CD4-positive, alpha-beta T cell treated with Interleukin-6 for 4 hours (primary cell): Measurements from ENCODE around the gene SARS1.
"Not testable (repeated sequence)": the region's sequence is repeated elsewhere in the genome, so short reads cannot be mapped to it uniquely, and the experiment has no call there.

ENCODE experiments used
- DNase-seq: peaks from one replicate; pipeline ENCODE4 v3.0.0-alpha.2; 2020; ENCODE audit warnings: mixed read lengths

Gene SARS1, protein sequence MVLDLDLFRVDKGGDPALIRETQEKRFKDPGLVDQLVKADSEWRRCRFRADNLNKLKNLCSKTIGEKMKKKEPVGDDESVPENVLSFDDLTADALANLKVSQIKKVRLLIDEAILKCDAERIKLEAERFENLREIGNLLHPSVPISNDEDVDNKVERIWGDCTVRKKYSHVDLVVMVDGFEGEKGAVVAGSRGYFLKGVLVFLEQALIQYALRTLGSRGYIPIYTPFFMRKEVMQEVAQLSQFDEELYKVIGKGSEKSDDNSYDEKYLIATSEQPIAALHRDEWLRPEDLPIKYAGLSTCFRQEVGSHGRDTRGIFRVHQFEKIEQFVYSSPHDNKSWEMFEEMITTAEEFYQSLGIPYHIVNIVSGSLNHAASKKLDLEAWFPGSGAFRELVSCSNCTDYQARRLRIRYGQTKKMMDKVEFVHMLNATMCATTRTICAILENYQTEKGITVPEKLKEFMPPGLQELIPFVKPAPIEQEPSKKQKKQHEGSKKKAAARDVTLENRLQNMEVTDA

DNA sequence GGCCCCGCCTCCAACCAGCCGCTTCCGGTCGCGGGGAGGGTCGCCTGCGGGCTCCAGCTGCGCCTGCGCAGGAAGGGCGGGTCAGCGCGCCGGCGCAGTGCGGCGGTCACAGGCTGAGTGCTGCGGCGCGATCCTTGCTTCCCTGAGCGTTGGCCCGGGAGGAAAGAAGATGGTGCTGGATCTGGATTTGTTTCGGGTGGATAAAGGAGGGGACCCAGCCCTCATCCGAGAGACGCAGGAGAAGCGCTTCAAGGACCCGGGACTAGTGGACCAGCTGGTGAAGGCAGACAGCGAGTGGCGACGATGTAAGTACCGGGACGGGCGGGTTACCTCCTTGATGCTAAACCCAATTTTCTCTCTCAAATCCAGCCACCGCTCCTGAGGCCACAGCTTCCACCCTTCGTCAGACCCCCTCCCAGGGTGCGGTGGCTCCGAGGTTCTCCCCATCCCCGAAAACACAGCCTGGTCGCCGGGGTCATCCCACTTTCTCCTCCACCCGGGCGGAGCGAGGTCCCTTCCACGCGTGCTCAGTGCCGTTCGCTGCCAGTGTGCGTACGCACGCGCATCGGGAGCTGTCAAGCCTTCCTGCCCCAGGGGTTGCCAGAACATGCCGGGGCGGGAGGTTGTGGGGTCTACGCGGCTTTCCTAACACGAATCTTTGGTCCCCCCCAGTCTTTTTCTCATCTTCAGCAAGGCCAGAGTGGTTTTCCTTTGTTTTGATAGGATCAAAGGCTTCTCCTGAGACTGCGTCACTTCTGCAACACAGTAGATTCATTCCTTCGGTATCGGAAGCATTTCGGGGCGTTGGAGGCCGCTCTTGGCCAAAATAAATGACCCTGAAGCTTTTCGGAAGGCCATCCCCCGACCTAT is at the start of gene SARS1:
Gene SARS1 (plus strand): TSS at position 95 of the 870 bp plus-strand sequence. CDS start 75 bp downstream, at position 170.
- peak; percentile 93 for DNase-seq

DNA sequence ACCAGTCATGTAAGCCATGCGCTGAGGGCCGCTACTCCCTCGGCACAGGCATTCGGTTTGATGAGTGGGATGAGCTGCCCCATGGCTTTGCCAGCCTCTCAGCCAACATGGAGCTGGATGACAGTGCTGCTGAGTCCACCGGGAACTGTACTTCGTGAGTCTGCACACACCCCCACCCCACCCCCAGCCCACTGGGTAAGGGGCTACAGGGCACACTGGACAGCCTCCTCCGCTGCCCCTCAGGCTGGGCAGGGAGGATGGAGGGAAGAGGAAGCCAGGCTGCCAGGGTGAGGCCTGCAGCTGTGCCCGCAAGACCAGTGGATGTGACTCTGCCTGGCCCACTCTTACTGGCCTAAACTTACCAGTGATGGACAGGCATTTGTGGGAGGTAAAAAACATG is 49.2 kb upstream of the SARS1 start:
- DNase-seq = no peak

DNA sequence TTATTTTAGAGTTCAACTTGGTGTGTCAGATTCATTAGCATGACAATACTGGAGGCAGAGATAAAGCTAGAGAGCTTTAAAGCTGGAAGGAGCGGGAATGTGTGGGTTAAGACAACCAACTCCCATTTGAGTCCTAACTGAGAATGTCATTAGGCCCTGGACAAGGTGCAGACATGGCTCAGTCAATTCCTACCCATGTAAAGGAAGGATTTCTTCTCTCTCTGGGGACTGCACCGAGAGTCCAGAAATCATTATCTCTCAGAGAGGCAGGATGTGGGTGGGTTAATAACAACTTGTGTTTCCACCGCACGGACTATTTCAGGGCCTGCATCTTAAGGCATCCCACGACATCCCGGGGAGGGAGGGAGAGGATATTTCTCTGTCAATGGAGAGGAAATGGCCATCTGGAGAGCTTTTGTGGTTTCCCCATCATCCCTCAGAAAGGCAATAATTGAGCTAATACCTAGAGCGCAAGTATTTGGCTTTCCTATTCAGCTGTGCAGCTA is 46.7 kb upstream of the SARS1 start:
- DNase-seq = no peak

DNA sequence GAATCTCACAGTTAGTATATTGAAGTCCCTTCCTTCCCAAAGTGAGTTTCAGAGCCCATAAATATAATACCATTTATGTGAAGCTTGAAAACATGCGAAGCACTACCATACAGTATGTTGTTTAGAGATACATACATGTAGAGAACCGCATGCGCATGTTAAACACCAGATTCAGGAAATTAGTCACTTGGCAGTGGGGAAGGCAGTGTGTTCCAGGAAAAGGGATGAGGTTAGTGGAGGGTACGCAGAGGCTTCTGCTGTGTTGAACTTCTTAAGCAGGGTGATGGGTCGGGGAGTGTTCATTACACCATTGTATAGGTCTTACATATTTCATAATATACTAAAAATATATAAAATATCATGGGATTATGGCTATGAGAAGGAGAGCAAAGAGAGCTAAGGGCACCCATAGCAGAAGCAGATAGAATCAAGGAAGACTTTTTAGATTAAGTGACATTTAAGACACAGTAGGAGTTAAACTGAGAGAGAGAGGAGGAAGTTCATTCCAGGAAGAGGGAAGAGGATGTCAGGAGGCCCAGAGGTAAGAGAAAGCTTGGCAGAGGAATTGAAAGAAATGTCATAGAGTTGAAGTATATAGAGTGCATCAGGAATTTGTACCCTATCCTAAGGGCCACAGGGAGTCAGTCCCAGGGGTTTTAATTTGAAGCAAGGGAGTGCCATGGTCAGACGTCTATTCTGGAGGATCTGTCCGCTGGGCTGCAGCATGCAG is 43.5 kb upstream of the SARS1 start:
- no peak for DNase-seq

DNA sequence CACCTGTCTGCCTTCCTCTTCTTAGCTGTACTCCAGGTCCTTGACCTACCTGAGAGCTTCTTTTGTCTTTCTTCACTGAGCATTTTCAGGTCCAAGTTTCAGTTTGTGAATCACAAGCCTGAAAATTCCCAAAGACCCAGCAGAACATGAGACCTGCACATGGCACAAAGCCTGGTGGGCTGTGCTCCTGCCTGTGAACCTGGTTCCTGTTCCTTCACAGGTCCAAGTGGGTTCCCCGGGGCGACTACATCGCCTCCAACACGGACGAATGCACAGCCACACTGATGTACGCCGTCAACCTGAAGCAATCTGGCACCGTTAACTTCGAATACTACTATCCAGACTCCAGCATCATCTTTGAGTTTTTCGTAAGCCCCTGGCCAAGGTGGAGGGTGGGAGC is 42.1 kb upstream of the SARS1 start:
- DNase-seq = no peak

DNA sequence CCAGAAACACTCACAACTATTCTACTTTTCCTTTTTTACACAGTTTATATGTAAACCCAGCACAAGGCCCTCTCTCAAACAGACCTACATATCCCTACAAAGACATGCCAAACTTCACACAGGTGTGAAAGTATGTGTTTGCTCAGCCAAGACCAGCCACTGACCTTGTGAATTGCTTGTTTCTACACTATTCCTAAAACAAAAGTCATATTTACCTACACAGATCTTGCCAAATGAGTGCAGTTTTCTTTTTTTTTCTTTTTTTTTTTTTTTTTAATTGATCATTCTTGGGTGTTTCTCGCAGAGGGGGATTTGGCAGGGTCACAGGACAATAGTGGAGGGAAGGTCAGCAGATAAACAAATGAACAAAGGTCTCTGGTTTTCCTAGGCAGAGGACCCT is 37.4 kb upstream of the SARS1 start:
- not testable (repeated sequence) for DNase-seq

DNA sequence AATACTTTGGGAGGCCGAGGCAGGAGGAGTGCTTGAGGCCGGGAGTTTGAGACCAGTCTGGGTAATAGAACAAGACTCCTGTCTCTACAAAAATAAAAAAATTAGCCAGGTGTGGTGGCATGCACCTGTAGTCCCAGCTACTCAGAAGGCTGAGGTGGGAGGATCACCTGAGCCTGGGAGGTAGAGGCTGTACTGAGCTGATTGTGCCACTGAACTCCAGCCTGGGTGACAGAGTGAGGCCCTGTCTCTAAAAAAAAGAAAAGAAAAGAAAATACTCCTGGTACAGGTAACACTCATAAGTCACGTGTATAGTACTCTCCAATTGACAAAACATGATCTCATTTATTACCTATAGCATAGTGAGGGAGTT is 33.0 kb upstream of the SARS1 start:
- DNase-seq = not testable (repeated sequence)

DNA sequence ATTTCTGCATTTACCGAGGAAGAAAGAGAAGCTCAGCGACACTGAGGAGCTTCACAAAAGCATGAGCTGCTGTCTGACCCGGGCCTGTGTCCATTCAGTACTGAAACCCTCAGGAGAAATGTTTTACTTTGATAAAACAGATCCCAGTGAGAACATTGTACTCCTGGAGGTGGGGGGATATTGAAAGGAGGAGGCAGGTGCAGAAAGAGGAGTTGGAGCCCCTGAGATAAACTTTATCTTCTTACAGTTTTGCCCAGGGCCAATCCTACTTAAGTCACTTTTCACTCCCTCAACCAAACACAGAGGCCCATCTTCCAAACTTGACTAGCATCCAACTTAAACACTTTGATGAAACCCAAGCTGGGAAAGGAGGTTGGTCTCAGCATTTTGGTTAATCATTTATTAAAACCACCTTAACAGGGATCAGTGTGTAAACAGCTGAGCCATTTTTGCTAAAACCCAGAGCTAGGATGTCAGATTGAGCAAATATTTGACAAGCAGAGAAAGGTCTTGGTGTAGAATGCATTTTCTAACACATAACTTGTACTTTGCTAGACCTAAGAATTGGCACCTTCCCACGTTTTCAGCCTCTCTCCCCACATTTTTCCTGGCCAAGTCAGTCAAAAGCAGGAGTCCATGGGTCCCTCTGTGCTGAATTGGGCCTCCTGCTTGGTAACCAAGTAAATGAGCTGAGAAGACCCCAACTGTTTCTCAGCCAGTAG is 32.5 kb upstream of the SARS1 start:
- DNase-seq = no peak

DNA sequence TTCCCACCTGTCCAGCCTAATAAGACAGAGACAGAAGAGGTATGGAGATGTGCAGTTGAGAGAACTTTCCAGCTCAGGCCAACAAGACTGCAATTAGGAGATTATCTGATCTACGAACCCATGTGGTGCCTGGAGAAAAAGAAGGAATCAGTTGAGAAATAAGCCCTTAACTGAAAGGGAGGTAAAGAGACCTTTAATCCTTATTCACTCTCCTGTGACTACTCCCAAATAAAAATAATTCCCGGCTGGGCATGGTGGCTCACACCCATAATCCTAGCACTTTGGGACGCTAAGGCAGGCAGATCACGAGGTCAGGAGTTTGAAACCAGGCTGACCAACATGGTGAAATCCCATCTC is 31.9 kb upstream of the SARS1 start:
- DNase-seq = no peak

DNA sequence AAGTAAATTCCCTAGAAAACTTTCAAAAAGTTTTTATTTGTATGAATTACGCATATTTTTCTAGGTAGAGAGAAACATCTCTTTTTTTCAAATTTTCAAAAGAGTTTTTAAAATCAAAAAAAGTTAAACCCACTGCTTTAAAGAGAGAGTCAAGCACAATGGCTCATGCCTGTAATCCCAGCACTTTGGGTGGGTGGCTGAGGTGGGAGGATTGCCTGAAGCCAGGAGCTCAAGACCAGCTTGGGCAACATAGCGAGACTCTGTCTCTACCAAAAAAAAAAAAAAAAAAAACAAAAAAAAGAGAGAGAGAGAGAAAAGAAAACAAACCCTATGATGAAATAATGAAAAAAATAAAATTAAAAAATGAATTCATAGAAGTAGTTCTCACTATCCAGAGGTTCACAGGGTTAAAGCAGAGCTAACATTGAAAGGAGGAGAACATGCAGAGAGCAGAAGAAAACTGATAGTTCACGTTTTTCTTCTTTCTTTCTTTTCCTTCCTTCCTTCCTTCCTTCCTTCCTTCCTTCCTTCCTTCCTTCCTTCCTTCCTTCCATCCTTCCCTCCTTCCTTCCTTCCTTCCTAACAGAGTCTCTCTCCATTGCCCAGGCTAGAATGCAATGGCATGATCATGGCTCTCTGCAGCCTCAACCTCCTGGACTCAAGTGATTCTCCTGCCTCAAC is 30.5 kb upstream of the SARS1 start:
- DNase-seq = no peak

DNA sequence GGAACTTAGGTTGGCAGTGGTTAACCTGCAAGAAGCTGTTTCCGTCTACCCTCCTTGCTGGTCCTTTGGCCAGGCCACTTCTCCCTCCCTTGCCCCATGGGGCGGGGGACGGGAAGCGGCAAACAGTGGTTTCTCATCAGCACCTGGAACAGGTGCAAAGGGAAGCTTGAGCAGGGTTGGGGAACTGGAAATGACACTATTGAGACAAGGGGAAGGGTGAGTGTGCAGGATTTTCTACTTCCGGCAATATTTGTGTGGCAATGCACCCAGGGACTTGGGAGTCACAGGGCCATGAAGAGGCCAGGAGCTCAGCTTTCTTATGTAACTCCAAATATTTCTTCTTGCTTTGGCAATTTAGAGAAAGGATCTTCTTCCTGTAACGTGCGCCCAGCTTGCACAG is 29.0 kb upstream of the SARS1 start:
- no peak for DNase-seq

DNA sequence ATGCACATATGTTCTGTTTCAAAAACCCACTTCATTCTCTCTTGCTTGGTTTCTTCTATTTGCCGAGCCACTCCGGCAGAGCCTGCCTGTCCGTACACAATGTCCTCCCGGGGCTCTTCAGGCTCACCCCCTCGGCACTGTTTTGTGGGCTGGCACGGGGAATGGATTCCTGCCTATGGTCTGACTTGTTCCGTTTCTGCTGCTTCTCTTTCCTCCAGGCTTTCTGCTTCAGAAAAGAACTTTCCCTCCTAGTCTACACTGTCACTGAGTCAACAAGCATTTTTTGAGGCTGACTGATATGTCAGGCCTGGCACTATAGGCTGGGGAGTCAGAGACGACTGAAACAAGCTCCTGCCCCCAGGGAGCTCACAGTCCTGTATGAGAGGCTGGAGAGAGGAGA is 28.4 kb upstream of the SARS1 start:
- no peak for DNase-seq

DNA sequence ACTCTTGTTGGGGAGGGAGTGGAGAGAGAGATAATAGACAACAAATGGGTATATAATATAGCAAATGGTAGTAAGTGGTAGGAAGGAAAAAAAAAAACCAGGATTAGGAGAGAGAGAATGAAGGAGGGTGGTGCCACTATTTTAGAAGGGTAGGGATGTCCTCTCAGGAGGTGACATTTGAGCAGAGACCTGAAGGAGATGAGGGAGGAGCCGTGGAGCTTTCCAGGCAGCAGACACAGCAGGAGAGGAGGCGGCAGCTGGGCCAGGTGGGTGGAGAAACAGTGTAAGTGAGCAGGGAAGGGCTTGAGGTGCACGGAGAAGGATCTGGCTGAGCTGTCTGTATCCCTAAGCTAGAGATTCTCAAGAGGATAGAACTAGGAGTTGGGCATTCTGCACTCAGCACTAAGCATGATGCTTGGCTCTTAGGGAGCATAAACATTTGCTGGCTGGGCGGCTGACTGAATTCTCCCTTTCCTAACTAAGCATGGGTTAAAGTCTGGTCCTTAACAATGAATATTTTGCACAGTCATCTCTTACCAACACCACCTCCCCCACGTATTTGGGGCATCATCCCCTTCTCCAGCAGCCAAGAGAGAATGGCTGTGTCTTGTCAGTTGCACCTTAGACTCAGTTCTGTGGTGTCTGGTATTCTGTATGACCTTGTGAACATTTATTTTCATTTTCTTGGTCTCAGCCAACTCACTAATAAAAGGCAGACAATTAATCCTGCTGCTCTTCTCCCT is 27.6 kb upstream of the SARS1 start:
- DNase-seq = no peak

DNA sequence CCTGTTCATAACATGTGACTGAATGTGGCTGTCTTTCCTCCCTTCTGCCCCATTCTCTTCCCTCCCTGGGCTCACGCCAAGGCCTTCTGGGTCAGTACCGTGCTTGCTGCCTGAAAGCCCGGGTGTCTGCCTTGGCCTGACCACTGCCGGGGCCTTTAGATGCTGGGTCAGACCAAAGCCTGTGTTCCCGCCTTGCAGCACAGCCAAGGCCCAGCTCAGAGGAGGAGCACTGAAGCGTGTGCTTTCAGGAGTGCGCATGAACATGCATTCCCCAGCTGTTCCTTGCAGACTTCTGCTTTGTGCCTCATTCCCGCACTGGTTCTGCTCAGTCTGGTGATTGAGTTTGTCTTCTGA is 27.0 kb upstream of the SARS1 start:
- no peak for DNase-seq

DNA sequence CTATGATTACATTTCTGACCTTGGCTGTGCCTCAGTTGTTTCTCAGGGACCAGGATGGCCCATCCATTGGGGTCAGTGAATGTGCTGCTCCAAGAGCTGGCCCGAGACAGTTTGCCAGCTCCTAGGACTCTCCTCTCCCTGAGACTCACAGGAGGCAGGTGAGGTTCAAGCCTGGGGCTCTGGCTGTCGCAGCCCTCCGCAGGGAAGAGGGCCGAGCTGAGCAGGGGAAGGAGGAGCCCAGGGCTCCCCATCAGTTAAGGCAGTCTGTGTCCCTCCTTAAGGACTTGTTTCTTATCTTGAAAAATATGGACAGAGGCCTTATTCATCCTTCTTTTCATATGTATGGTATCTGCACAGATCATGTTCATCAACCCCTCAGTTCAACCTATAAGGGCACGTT is 26.6 kb upstream of the SARS1 start:
- no peak for DNase-seq

DNA sequence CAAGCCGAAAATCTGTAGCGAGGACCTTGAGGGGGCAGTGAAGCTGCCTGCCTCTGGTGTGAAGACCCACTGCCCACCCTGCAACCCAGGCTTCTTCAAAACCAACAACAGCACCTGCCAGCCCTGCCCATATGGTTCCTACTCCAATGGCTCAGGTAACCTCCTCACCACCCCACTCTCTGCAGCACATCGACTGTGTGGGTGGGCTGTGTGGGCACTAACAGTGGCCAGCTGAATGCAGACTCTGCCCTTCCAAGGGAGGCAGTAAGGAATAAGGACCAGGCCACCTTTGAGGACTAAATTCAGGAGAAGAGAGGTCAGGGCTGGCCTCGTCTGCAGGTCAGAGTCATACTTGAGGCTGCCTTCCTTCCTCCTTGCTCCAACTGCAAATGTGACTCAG is 25.5 kb upstream of the SARS1 start:
- DNase-seq = no peak

DNA sequence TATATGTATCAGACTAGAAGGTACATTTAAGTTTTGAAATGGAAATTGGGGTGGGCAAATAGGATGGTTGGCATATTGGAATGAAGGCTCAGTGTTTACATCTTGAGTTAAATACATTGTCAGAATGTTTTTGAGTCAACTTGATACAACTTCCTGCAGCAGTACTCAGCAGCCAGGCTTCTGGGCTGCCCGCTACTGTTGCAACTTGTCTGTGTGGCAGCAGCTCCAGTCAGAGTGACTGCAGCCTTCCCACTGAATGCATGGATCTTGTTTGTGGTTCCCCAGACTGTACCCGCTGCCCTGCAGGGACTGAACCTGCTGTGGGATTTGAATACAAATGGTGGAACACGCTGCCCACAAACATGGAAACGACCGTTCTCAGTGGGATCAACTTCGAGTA is 24.9 kb upstream of the SARS1 start:
- no peak for DNase-seq

DNA sequence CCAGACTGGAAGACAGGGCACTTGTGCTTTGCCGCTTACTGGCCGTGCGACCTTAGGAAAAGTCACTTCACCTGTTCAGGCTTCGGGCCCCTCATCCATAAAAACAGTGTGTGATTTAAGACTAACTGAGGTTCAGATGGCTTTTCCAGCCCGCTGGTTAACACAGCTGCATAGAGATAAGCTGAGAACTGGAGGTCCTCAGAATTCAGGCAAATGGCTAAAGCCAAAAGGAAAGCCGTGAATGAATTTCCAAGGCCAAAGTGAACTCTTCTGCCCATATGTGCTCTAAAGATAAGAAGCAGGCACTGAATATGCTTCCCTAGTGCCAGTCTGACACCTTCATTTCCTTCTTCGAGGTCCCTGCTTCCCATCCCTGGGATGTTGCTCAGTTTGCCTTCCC is 23.5 kb upstream of the SARS1 start:
- DNase-seq = no peak

DNA sequence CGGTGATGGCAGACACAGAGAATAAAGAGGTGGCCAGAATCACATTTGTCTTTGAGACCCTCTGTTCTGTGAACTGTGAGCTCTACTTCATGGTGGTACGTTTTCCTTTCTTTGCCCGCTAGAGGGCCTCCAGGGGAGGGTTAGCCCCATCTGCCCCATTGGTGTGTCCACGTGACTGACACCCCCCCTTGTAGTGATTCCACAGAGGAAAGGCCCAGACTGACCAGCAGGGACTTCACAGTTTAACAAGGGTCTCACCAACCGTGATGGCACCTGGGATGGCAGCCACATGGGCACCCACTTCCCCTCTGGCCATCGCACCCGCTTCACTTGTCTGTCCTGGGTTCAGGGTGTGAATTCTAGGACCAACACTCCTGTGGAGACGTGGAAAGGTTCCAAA is 22.3 kb upstream of the SARS1 start:
- DNase-seq = no peak

DNA sequence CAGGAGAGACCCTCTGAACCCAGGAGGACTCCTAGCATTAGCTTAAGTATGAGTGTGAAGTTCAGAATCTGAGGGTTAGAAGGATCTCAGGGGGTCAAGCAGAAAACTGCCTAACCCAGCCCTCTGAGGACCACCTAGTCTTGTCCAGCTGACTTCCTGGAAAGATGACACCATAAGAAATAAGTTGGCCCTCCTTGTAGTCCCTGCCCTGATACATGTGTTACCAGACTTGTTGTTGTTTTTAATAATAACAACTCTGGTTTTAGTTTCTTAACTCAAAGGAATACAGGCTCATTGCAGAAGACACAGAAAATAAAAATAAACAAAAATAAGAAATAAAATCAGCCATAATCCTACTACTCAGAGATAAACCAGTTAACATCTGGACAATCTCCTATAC is 21.8 kb upstream of the SARS1 start:
- DNase-seq = no peak

DNA sequence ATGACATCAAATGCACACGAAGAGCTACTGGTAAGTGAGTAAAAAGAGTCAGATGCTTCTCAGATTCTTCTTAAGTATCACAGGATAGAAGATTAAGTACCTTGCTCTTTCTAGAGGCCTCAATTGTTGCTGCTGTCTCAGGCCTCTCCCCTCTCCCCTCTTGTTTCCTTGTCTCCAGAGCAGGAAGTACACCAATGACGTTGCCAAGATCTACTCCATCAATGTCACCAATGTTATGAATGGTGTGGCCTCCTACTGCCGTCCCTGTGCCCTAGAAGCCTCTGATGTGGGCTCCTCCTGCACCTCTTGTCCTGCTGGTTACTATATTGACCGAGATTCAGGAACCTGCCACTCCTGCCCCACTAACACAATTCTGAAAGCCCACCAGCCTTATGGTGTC is 21.3 kb upstream of the SARS1 start:
- no peak for DNase-seq
